ENCODE data around the gene YLPM1.

The YLPM1 gene

GRCh38 chr14:74846168-74846567 is 83.1 kb downstream of the YLPM1 start:
- DNase-seq = no peak

DNA sequence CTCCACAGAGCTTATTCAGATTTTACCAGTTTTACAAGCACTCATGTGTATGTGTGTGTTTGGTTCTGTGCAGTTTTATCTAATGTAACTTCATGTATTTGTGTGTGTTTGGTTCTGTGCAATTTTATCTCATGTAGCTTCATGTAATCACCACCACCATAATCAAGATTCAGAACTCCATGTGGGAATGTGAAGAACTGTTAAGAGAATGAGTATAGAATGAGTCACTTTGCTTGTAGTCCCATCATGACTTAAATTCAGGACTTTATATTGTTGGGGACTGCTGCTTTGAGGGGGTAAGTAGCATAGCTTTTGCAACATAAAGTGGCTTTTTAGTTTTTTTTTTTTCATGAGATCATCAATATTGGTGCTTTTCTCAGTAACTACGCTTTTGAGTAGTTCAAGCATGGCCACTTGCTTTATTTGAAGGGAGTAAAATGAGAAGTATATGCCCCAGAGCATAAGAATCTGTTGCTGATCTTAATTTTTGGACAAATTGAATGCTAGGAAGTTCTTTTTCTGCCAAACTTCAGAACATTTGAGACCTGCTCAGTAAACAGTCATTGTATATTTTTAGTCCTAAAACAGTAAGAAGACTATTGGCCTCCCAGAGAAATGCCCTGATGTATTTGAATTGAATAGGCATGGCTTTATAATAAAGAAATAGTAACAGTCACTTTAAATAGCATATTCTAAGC is 84.0 kb downstream of the YLPM1 start:
- DNase-seq = no peak

GRCh38 chr14:74848768-74849167 is 85.7 kb downstream of the YLPM1 start:
- no peak for DNase-seq

DNA sequence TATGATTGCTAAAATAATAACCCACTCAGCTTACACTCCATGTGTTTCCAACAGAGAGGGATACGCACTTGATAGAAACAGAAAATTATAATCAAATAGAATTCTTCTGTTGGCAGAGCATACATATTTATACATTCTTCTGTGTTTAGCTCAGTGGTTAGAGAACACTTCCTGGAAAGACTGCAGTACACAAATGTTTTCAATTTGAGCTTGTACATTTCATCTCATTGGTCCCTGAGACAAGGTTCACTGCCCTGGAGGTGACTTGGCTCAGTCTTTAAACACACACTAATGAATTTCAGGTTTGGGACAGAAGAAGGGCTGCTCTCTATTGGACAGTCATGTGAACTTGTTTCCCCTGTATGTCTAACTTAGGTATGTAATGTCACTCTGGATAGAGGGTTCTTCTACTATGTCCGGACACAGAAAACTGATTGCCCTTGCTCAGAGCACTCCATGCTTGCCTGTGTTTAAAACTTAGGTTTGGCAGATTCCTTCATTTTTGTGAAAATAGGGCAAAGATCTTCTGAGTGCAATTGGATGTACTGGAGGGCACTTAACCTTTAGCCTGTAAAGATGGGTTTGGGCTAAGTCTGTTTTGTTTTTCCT is 89.9 kb downstream of the YLPM1 start:
- DNase-seq = no peak

- no peak for DNase-seq
Observed at GRCh38 chr14:74853581-74853980, 90.5 kb downstream of the YLPM1 start.

- no peak for DNase-seq
Observed at GRCh38 chr14:74855021-74855420, 91.9 kb downstream of the YLPM1 start.

DNA sequence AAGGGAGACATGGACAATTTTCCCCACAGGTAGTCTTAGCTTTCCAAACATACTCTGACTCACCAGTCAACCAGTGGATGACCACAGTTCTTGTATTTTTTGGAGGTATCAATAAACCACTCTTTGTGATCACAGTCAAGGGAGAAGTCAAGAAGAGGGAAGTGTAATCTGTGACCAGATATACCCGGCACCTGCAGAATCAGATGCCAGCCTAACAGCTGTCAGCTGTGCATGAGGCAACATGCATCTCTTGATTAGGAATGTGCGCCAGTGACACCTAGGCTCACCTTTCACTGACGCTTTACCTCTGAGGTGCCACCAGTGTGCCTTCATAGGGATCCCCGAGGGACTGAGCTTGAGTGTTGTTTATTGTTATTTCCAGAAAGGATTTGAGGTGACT is 92.8 kb downstream of the YLPM1 start:
- no peak for DNase-seq

DNA sequence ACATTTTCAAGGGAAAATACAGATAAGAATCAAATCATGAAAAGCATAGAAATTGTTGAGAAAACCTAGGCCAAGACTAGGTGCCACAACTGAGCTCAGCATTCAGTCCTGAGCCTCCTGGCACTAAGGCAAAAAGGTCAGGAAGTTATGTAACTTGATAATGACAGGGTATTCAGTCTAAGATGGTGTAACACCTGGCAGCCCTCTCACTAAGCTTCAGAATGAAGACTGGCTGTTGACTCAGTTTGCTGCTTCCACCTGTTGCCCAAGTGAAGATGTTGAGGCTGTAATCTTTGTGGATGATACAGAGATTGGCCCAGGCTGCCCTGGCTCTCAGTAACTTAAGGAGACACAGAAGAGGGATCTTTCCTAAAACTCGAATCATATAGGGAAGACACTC is 93.2 kb downstream of the YLPM1 start:
- DNase-seq = no peak

DNA sequence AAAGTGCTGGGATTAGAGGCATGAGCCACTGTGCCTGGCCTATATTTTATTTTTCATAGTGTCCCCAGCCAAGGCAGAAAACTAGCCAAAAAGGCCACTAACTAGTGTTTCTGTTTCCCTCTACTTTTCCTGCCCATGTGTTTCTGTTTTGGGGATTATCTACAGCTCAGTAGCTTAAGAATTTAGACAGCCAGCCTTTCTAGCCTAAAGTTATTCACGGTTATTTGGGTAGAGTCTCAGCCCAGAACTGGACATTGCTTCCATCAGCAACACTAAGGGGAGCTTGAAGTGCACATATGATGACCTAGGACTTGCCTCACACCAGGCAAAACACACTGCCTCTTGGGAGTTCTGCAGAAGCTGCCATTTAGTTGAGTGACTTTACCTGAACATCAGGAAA is 94.9 kb downstream of the YLPM1 start:
- DNase-seq = no peak

DNA sequence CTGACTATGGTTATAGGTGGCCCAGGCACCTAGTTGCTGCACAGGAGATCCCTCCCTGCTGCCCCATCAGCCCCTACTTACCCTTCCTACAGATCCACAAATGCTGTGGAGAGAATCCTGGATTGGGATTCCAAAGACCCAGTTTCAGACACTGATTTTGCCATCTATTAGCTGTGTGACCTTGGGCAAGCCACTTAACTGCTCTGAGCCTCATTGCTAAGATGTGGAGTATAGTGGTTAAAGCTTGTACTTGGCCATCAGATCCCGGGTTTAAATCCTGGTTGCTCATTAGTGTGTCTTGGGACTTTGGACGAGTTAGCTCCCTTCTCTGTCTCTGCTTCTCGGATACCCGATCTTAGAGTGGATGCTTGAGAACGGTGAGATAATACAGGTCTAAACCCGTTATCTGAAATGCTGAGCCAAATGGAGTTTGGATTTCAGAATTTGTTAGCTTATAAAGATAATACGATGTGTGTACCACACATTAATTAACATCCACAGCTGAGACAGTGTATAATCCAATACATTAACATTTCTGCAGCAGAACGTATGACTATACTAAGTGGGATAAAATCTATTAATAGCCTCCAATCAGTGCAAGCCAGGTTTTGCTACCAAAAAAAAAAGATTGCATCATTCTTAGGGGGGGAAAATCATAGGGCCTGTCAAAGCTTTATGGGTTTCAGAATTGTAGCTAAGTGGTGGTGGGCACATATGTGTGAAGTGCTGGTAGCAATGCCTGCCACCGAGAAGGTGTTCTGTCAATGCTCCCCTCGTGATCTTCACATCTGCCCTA is 96.8 kb downstream of the YLPM1 start:
- no peak for DNase-seq

- DNase-seq = peak; percentile 99
Observed at GRCh38 chr14:74860899-74861733, 98.0 kb downstream of the YLPM1 start.

- DNase-seq = no peak
Observed at GRCh38 chr14:74861734-74862090, 98.6 kb downstream of the YLPM1 start.

GRCh38 chr14:74863274-74863673 is 100.2 kb downstream of the YLPM1 start:
- DNase-seq = no peak

- no peak for DNase-seq
Observed at GRCh38 chr14:74864198-74864597, 101.1 kb downstream of the YLPM1 start.

DNA sequence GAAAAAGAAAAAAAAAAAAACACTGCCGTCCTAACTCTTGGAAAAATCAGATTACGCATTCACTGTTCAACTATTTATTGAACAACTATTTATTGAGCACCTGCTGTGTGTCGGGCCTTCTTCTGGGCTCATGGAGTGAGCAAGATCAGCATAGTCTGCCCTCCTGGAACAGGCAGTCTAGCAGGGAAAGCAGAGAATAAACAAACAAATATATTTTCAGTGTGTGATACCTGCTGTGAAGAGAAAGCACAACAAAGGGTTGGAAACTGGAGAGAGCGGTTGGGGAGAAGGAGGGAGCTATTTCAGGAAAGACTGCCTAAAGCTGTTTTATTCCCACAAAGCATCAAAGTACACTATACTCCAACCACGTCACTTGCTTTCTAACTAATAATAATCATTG is 102.0 kb downstream of the YLPM1 start:
- DNase-seq = no peak

DNA sequence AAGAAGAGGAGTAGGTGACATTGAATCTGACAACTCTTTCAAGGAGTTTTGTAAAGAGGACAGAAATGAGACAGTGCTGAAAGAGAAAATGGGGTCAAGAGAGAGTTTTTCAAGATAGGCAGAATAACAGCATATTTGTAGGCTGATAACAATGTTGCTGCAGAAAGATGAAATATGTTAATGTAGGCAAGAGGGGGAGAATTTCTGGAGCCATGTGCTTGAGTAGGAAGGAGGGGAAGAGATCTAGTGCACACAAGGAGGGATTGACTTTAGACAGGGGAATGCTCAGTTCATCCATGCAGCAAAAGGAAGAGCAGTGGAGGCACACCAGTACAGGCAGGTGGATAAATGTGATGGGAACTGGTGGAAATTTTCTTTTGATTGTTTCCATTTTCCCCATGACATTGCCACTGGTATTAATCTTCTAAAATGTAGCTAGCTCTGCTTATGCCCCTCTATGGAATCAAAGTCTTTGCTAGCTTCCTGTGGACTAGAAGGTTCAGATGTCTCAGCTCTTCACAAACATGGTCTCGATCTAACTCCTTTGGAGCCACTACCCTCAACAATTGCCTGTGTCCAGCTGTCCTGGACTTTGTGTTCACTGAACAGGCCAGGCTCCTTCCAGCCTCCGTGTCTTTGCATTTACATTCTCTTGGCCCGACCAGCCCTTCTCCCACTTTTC is 103.7 kb downstream of the YLPM1 start:
- peak; percentile 23 for DNase-seq

DNA sequence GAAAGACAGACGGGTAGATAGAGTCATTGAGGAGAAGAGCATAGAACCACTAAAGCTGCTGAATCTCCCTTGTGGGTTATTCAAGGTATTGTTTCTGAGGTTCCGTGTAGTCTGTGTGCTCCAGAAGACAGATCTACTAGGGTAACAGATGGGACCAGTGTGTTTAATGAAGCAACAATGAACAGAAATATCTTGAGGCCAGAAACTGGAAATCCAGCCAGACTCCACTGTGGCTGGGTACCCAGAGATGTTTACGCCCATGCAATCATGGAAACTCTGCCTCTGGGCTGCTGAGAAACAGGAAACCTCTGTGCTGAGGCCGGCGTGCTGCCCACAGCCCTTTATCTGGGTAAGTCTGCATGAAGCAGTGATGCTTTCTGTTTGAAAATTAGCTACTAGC is 104.6 kb downstream of the YLPM1 start:
- DNase-seq = peak; percentile 73

GRCh38 chr14:74868739-74869138 is 105.6 kb downstream of the YLPM1 start:
- DNase-seq = no peak

GRCh38 chr14:74871819-74872218 is 108.7 kb downstream of the YLPM1 start:
- DNase-seq = no peak

GRCh38 chr14:74875204-74875603 is 112.1 kb downstream of the YLPM1 start:
- no peak for DNase-seq

DNA sequence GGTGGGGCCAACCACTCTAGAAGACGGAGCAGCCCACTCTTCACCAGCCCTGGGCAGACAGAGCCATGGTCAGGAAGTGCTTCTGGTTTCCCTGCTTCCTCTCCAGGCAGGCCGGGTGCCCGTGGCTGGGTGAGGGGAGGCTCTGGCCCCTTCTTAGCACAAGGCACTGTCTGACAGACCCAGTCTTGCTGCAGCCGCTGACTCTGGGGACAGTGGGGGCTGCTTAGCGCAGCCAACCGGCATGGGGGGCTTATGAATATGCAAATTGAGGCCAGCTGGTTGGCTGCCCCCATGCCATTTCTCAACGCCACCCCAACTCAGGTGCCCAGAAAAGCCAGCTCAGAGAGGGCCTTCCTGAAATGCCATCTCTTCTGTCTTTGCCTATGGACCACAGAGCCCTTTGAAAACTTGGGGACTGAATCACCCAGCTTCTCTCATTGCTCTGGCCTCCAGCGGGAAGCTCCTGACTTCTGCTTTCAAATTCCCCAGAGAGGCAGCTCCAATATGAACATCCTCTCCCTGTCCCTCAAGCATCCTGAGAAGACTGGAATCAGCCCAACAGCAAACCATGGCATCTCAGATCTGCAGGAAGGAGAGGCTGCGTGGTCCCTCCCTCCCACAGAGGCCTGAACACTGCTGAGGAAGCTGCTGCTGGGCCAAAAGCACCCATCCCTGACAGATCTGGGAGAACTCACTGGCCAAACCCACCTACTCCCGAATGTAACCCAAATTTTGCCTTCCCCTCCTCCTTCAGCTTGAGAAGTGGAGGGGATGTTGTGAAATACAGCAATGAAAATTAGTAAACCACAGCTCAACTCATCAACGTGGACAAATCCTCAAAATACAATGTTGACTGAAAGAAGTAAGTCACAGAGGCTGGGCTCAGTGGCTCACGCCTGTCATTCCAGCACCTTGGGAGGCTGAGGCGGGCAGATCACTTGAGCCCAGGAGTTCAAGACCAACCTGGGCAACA is 113.1 kb downstream of the YLPM1 start, which contains the start of gene PROX2:
Gene PROX2, minus strand, starts transcription at position 205 of the 973 bp plus-strand sequence. CDS start 12,311 bp downstream, outside the sequence.
- peak; percentile 54 for DNase-seq
